ENCODE data around the gene NEK11.

DNA sequence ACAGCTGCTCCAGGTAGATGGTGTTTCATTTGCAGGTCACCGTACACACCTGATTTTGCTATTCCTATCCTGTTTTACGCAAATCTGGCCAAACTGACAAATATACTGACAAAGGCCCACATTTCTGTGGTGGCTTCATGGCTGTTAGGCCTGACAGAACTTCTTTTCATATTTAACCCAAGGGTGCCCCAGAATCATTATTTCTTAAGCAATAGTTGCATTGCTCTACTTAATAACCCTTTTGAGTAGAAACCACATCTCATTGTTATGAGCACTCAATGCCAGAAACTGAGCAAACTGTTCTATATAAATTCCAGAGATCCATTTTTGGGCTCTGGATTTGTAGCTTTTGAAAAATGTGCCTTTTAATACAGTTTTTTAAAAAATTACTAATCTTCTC, 19.4 kb upstream of the NEK11 start:
- TF ChIP-seq CTCF (IDR thresholded peaks at IDR 0.05; ENCODE audit: poor library complexity) (no peak), EZH2phosphoT487 (IDR thresholded peaks at IDR 0.05; ENCODE audit: low read depth, severe bottlenecking, unreplicated experiment) (no peak), EZH2 (IDR thresholded peaks at IDR 0.05; ENCODE audit: borderline replicate concordance) (no peak)
